SK-N-SH treated with all-trans-retinoic acid at 6 μM for 48 hours (cell line): Measurements from ENCODE around the gene CD6.

Experiments used
- ATAC-seq: fragments of 200-7000 bp; cut with Tn5 transposase; 3 replicates; pipeline ENCODE4 v1.9.1; 2020; ENCODE audit warnings: mild to moderate bottlenecking, moderate library complexity
- ARNTL ChIP-seq: fragments of 450-650 bp; formaldehyde crosslinking; IDR thresholded peaks from 2 replicates; pipeline ENCODE4 v1.5.0; 2020; ENCODE audit warnings: low read depth, mild to moderate bottlenecking, moderate library complexity, borderline replicate concordance
- BACH2 ChIP-seq: fragments of 250-450 bp; sonication (Bioruptor Pico); IDR thresholded peaks from 2 replicates; pipeline ENCODE4 v1.9.0; 2021; ENCODE audit warnings: mild to moderate bottlenecking, borderline replicate concordance
- CREB5 ChIP-seq: fragments of 250-450 bp; sonication (Bioruptor Pico); IDR thresholded peaks from 2 replicates; pipeline ENCODE4 v1.5.1; 2020; ENCODE audit warnings: low read depth, mild to moderate bottlenecking, moderate library complexity
- CSDC2 ChIP-seq: fragments of 250-450 bp; sonication (Bioruptor Pico); IDR thresholded peaks from 2 replicates; pipeline ENCODE4 v1.5.0; 2020; ENCODE audit warnings: mild to moderate bottlenecking, moderate library complexity
- CSRNP3 ChIP-seq: fragments of 250-450 bp; sonication (Bioruptor Pico); IDR thresholded peaks from 2 replicates; pipeline ENCODE4 v1.5.1; 2021; ENCODE audit warnings: mild to moderate bottlenecking, moderate library complexity
- ESRRG ChIP-seq: fragments of 250-450 bp; sonication (Bioruptor Pico); IDR thresholded peaks from 2 replicates; pipeline ENCODE4 v1.6.1; 2021; ENCODE audit warnings: mild to moderate bottlenecking
- GLIS3 ChIP-seq: fragments of 250-450 bp; sonication (Bioruptor Pico); IDR thresholded peaks from 2 replicates; pipeline ENCODE4 v1.5.0; 2020; ENCODE audit warnings: mild to moderate bottlenecking, moderate library complexity
- ISL1 ChIP-seq: fragments of 250-450 bp; sonication (Bioruptor Pico); IDR thresholded peaks from 2 replicates; pipeline ENCODE4 v2.1.2; 2022; ENCODE audit warnings: mild to moderate bottlenecking, moderate library complexity
- OSR1 ChIP-seq: fragments of 250-450 bp; sonication (Bioruptor Pico); IDR thresholded peaks from 2 replicates; pipeline ENCODE4 v1.8.0; 2022; ENCODE audit warnings: moderate library complexity, mild to moderate bottlenecking, inconsistent platforms
- PATZ1 ChIP-seq: fragments of 250-450 bp; sonication (Bioruptor Pico); IDR thresholded peaks from 2 replicates; pipeline ENCODE4 v1.8.0; 2020; ENCODE audit warnings: mild to moderate bottlenecking, moderate library complexity, borderline replicate concordance
- POU6F1 ChIP-seq: fragments of 250-450 bp; sonication (Bioruptor Pico); IDR thresholded peaks from 2 replicates; pipeline ENCODE4 v1.8.0; 2021; ENCODE audit warnings: low read depth, mild to moderate bottlenecking, moderate library complexity, borderline replicate concordance
- PPARA ChIP-seq: fragments of 250-450 bp; sonication (Bioruptor Pico); IDR thresholded peaks from 2 replicates; pipeline ENCODE4 v1.5.0; 2020; ENCODE audit warnings: mild to moderate bottlenecking, borderline replicate concordance
- SNAI2 ChIP-seq: fragments of 250-450 bp; sonication (Bioruptor Pico); IDR thresholded peaks from 2 replicates; pipeline ENCODE4 v1.5.0; 2020; ENCODE audit warnings: mild to moderate bottlenecking, moderate library complexity
- TCF4 ChIP-seq: fragments of 250-450 bp; sonication (Bioruptor Pico); IDR thresholded peaks from 2 replicates; pipeline ENCODE4 v1.8.0; 2021; ENCODE audit warnings: mild to moderate bottlenecking, moderate library complexity, borderline replicate concordance
- TOX ChIP-seq: fragments of 250-450 bp; sonication (Bioruptor Pico); IDR thresholded peaks from 2 replicates; pipeline ENCODE4 v1.8.0; 2021; ENCODE audit warnings: mild to moderate bottlenecking, moderate library complexity, borderline replicate concordance
- ZC3H10 ChIP-seq: fragments of 250-450 bp; sonication (Bioruptor Pico); IDR thresholded peaks from 2 replicates; pipeline ENCODE4 v1.5.1; 2021; ENCODE audit warnings: mild to moderate bottlenecking, moderate library complexity
- ZFP3 ChIP-seq: fragments of 250-450 bp; sonication (Bioruptor Pico); IDR thresholded peaks from 2 replicates; pipeline ENCODE4 v1.5.0; 2020; ENCODE audit warnings: mild to moderate bottlenecking, moderate library complexity
- ZFP30 ChIP-seq: fragments of 450-650 bp; formaldehyde crosslinking; IDR thresholded peaks from 2 replicates; pipeline ENCODE4 v1.5.0; 2022; ENCODE audit warnings: mild to moderate bottlenecking, moderate library complexity
- ZNF70 ChIP-seq: fragments of 450-650 bp; formaldehyde crosslinking; IDR thresholded peaks from 2 replicates; pipeline ENCODE4 v1.5.0; 2020; ENCODE audit warnings: mild to moderate bottlenecking, moderate library complexity
- ZNF8 ChIP-seq: fragments of 450-650 bp; formaldehyde crosslinking; IDR thresholded peaks from 2 replicates; pipeline ENCODE4 v1.5.0; 2020; ENCODE audit warnings: mild to moderate bottlenecking, moderate library complexity

Gene CD6

GRCh38 chr11:60951904-60952741, 19.4 kb upstream of the CD6 start, which contains the start of gene SLC15A3 (continued):
- no peak for TF ChIP-seq CSDC2 (CRISPR knock-in tag)
- TF ChIP-seq, all 23 proteins: peak for 0

GRCh38 chr11:60952742-60953170, 18.7 kb upstream of the CD6 start:
- no peak for TF ChIP-seq ZFP3 (CRISPR knock-in tag)
- no peak for TF ChIP-seq ZC3H10 (CRISPR knock-in tag)
- no peak for TF ChIP-seq CREB5 (CRISPR knock-in tag)
- no peak for TF ChIP-seq ISL1 (CRISPR knock-in tag)
- TF ChIP-seq PATZ1 (CRISPR knock-in tag) = no peak
- no peak for TF ChIP-seq ESRRG (CRISPR knock-in tag)
- no peak for TF ChIP-seq POU6F1 (CRISPR knock-in tag)
- no peak for TF ChIP-seq SNAI2 (CRISPR knock-in tag)
- no peak for TF ChIP-seq CSDC2 (CRISPR knock-in tag)
- no peak for TF ChIP-seq GLIS3
- TF ChIP-seq TCF4 (CRISPR knock-in tag) = no peak
- TF ChIP-seq ZFP30 (CRISPR knock-in tag) = no peak
- no peak for ATAC-seq

GRCh38 chr11:60953781-60954180, 17.7 kb upstream of the CD6 start:
- peak; percentile 53 for ATAC-seq
- TF ChIP-seq CREB5 (CRISPR knock-in tag) = no peak
- TF ChIP-seq OSR1 (CRISPR knock-in tag) = no peak

GRCh38 chr11:60954421-60954820, 17.1 kb upstream of the CD6 start:
- no peak for ATAC-seq

GRCh38 chr11:60955571-60955970, 15.9 kb upstream of the CD6 start:
- no peak for TF ChIP-seq ARNTL (CRISPR knock-in tag)
- no peak for TF ChIP-seq ISL1 (CRISPR knock-in tag)
- no peak for TF ChIP-seq ZNF8 (CRISPR knock-in tag)

More at GRCh38 chr11:60954421-60954820, 17.1 kb upstream of the CD6 start:
- no peak for TF ChIP-seq PPARA (CRISPR knock-in tag)
- TF ChIP-seq ZC3H10 (CRISPR knock-in tag) = no peak
- TF ChIP-seq TOX (CRISPR knock-in tag) = no peak
- TF ChIP-seq TCF4 (CRISPR knock-in tag) = no peak
- no peak for TF ChIP-seq ZNF8 (CRISPR knock-in tag)

GRCh38 chr11:60957188-60957587, 14.3 kb upstream of the CD6 start:
- no peak for ATAC-seq
- no peak for TF ChIP-seq SNAI2 (CRISPR knock-in tag)
- no peak for TF ChIP-seq TCF4 (CRISPR knock-in tag)
- TF ChIP-seq PPARA (CRISPR knock-in tag) = no peak
- TF ChIP-seq ZNF70 (CRISPR knock-in tag) = no peak
- no peak for TF ChIP-seq POU6F1 (CRISPR knock-in tag)
- no peak for TF ChIP-seq CSRNP3 (CRISPR knock-in tag)
- no peak for TF ChIP-seq ZNF8 (CRISPR knock-in tag)
- TF ChIP-seq ESRRG (CRISPR knock-in tag) = no peak
- no peak for TF ChIP-seq CSDC2 (CRISPR knock-in tag)
- no peak for TF ChIP-seq OSR1 (CRISPR knock-in tag)
- TF ChIP-seq BACH2 (CRISPR knock-in tag) = no peak
- no peak for TF ChIP-seq ZFP3 (CRISPR knock-in tag)
- TF ChIP-seq GLIS3 = no peak

More at GRCh38 chr11:60955571-60955970, 15.9 kb upstream of the CD6 start:
- ATAC-seq = no peak
